ENCODE results near the gene SETX.

GRCh38 chr9:132387133-132387532 lies 32.3 kb upstream of the SETX start:
- TF ChIP-seq, protein P1, sequence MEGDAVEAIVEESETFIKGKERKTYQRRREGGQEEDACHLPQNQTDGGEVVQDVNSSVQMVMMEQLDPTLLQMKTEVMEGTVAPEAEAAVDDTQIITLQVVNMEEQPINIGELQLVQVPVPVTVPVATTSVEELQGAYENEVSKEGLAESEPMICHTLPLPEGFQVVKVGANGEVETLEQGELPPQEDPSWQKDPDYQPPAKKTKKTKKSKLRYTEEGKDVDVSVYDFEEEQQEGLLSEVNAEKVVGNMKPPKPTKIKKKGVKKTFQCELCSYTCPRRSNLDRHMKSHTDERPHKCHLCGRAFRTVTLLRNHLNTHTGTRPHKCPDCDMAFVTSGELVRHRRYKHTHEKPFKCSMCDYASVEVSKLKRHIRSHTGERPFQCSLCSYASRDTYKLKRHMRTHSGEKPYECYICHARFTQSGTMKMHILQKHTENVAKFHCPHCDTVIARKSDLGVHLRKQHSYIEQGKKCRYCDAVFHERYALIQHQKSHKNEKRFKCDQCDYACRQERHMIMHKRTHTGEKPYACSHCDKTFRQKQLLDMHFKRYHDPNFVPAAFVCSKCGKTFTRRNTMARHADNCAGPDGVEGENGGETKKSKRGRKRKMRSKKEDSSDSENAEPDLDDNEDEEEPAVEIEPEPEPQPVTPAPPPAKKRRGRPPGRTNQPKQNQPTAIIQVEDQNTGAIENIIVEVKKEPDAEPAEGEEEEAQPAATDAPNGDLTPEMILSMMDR (IDR thresholded peaks at IDR 0.05) = no peak
- TF ChIP-seq POLR2AphosphoS5 (IDR thresholded peaks at IDR 0.05) (no peak), POLR2A (IDR thresholded peaks at IDR 0.05) (no peak)

Data from prostate gland (tissue), 2 donors.